ENCODE measurements around the gene STRN.

DNA sequence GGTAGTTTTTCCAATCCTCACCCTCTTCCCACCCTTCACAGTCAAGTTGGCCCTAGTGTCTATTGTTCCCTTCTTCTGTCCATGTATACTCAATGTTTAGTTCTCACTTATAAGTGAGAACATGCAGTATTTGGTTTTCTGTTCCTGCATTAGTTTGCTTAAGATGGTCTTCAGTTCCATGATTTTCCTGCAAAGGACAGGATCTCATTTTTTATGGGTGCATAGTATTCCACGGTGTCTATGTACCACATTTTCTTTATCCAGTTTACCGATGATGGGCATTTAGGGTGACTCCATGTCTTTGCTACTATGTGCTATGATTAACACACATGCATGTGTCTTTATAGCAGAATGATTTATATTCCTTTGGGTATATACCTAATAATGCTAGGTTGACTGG is 104.4 kb downstream of the STRN start:
- TF ChIP-seq, protein P1, sequence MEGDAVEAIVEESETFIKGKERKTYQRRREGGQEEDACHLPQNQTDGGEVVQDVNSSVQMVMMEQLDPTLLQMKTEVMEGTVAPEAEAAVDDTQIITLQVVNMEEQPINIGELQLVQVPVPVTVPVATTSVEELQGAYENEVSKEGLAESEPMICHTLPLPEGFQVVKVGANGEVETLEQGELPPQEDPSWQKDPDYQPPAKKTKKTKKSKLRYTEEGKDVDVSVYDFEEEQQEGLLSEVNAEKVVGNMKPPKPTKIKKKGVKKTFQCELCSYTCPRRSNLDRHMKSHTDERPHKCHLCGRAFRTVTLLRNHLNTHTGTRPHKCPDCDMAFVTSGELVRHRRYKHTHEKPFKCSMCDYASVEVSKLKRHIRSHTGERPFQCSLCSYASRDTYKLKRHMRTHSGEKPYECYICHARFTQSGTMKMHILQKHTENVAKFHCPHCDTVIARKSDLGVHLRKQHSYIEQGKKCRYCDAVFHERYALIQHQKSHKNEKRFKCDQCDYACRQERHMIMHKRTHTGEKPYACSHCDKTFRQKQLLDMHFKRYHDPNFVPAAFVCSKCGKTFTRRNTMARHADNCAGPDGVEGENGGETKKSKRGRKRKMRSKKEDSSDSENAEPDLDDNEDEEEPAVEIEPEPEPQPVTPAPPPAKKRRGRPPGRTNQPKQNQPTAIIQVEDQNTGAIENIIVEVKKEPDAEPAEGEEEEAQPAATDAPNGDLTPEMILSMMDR (IDR thresholded peaks at IDR 0.05) = no peak
- no peak for TF ChIP-seq POLR2A (IDR thresholded peaks at IDR 0.05)
- TF ChIP-seq EP300 (IDR thresholded peaks at IDR 0.05; ENCODE audit: low read depth) = no peak
